Osteoblast (primary cell): Measurements from ENCODE around the gene THBS2. TPM values are rescaled to one million over a fixed set of nuclear protein-coding genes. Genes with fewer than 3 reads are reported as not detected.

Experiments used
- DNase-seq: peaks from one replicate; pipeline ENCODE4 v3.0.0; 2011; ENCODE audit warnings: low spot score, mixed read lengths; ENCODE audit not compliant: insufficient read length; ENCODE audit errors: missing footprints
- H2AFZ ChIP-seq: 2 replicates; pipeline ENCODE4 v1.6.0; 2011; ENCODE audit warnings: mild to moderate bottlenecking, low read length
- H3K27ac ChIP-seq: 2 replicates; pipeline ENCODE4 v1.5.1; 2011; ENCODE audit warnings: mild to moderate bottlenecking, low read depth, low read length, moderate library complexity
- H3K27me3 ChIP-seq: 2 replicates; pipeline ENCODE4 v1.6.0; 2012; ENCODE audit warnings: mild to moderate bottlenecking, control low read depth, inconsistent platforms, low read length, moderate library complexity; ENCODE audit not compliant: insufficient read depth
- H3K36me3 ChIP-seq: 2 replicates; pipeline ENCODE4 v1.5.1; 2011; ENCODE audit warnings: mild to moderate bottlenecking, low read length, control low read depth, moderate library complexity; ENCODE audit not compliant: insufficient read depth
- H3K4me1 ChIP-seq: 2 replicates; pipeline ENCODE4 v1.5.1; 2011; ENCODE audit warnings: mild to moderate bottlenecking, low read length, control low read depth, moderate library complexity; ENCODE audit not compliant: insufficient read depth
- H3K4me2 ChIP-seq: 2 replicates; pipeline ENCODE4 v1.6.0; 2011; ENCODE audit warnings: mild to moderate bottlenecking, low read length; ENCODE audit not compliant: insufficient read depth
- H3K4me3 ChIP-seq: fragments of 200-600 bp; sonication (generic); 3 replicates; pipeline ENCODE4 v1.5.1; 2012; ENCODE audit warnings: mild to moderate bottlenecking, low read length, inconsistent platforms; ENCODE audit not compliant: insufficient read depth
- H3K79me2 ChIP-seq: 2 replicates; pipeline ENCODE4 v1.6.0; 2012; ENCODE audit warnings: mild to moderate bottlenecking, low read length, control low read depth, inconsistent platforms; ENCODE audit not compliant: insufficient read depth
- H3K9me3 ChIP-seq: 2 replicates; pipeline ENCODE4 v1.5.1; 2011; ENCODE audit warnings: low read depth, low read length, control low read depth
- H4K20me1 ChIP-seq: 2 replicates; pipeline ENCODE4 v1.6.0; 2012; ENCODE audit warnings: mild to moderate bottlenecking, low read length, control low read depth; ENCODE audit not compliant: insufficient read depth
- total RNA-seq: library from RNA; depleted of rRNA; stranded (reverse); fragments of >200 nt; gene quantifications from 2 replicates; pipeline ENCODE4 v1.2.3, GENCODE V29; 2012
- TF ChIP-seq, protein P1 (sequence below): IDR thresholded peaks from 2 replicates; pipeline ENCODE4 v1.5.1; 2011; ENCODE audit warnings: mild to moderate bottlenecking, low read depth, low read length, moderate library complexity; ENCODE audit errors: extremely low read depth

Gene THBS2
- total RNA-seq, 1 donor: 1,498 TPM

DNA sequence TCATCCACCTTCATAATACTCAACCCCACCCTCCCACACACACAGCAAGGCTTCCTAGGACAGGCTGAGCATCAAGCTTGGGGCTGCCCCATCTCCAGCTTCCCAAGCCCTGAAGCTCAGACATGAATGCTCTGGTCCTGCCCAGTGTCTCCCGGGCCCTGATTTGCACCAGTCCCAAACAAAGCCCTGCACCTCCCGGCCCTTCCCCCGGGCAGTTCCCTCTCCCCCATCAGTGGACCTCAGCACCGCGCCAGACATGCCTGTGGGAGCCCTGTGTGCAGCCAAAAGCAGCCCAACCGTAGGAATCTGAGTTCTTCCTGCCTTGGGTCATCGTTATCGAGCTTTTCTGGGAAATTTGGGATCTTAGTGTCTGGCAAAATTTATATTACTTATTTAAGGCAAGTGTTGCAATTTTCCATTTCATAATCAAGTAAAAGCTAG, 63.5 kb downstream of the THBS2 start:
- Histone ChIP-seq H2AFZ (no peak overlapping the region), H3K27ac (peak overlapping the region; percentile 91)

DNA sequence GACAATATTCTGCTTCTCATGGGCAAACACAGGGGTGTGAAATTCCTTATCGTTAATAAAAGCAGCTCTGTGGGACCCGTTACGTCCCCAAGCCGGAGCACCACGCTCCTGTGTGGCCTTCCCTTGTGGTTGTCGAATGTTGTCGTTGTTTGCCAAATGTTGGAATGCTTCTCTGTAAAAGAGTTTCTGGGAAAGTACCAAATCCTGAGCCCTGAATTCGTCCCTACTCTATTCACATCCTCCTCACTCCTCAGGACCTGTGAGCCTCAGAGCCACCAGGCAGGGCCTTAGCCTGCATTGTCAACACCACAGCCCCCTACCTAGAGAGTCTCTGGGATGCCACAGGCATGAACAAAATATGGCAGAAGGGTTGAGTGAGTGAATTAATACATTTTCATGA, 64.0 kb downstream of the THBS2 start:
- Histone ChIP-seq H3K4me2 (peak overlapping the region; percentile 0), H2AFZ (no peak overlapping the region)
- DNase-seq: peak; percentile 18

More for the DNA sequence above, 63.5 kb downstream of the THBS2 start:
- Histone ChIP-seq H3K79me2 (no peaks in the 10 kb centered on the region), H3K27me3 (no peaks in the 10 kb centered on the region), H3K4me1 (peaks cover 35% of the 10 kb centered on the region), H4K20me1 (no peaks in the 10 kb centered on the region), H3K9me3 (no peaks in the 10 kb centered on the region), H3K36me3 (no peaks in the 10 kb centered on the region), H3K4me3 (no peak overlapping the region), H3K4me2 (peak overlapping the region; percentile 0)
- peak; percentile 97 for DNase-seq
- TF ChIP-seq, protein P1, sequence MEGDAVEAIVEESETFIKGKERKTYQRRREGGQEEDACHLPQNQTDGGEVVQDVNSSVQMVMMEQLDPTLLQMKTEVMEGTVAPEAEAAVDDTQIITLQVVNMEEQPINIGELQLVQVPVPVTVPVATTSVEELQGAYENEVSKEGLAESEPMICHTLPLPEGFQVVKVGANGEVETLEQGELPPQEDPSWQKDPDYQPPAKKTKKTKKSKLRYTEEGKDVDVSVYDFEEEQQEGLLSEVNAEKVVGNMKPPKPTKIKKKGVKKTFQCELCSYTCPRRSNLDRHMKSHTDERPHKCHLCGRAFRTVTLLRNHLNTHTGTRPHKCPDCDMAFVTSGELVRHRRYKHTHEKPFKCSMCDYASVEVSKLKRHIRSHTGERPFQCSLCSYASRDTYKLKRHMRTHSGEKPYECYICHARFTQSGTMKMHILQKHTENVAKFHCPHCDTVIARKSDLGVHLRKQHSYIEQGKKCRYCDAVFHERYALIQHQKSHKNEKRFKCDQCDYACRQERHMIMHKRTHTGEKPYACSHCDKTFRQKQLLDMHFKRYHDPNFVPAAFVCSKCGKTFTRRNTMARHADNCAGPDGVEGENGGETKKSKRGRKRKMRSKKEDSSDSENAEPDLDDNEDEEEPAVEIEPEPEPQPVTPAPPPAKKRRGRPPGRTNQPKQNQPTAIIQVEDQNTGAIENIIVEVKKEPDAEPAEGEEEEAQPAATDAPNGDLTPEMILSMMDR: no peak

DNA sequence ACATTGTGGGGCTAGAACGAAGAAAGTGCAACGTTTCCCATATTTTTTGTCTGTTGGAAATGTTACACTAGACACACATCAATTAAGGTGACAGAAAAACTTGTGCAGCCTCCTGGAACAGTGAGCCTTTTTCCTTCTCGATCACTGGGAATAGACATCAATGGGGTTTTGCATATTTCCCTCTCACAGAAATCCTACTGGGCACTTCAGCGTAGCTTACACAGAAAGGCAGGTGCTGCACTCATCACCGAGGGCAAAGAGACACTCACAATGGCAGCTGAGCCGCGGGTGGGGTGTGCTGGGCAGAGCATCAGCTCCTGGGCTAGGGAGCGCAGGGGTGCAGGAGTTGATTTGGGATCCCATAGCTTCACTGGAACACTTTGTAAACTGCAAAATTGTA, 64.5 kb downstream of the THBS2 start:
- Histone ChIP-seq H3K36me3 (no peaks in the 10 kb centered on the region), H3K4me3 (no peak overlapping the region), H4K20me1 (no peaks in the 10 kb centered on the region), H3K79me2 (no peaks in the 10 kb centered on the region), H3K27me3 (no peaks in the 10 kb centered on the region), H3K4me1 (peaks cover 27% of the 10 kb centered on the region), H3K4me2 (no peak overlapping the region), H3K27ac (peak overlapping the region; percentile 91), H2AFZ (no peak overlapping the region), H3K9me3 (no peaks in the 10 kb centered on the region)
- TF ChIP-seq, protein P1: no peak
- DNase-seq: peak; percentile 41

More for the DNA sequence above, 64.0 kb downstream of the THBS2 start:
- Histone ChIP-seq H4K20me1 (no peaks in the 10 kb centered on the region), H3K27ac (peak overlapping the region; percentile 91), H3K36me3 (no peaks in the 10 kb centered on the region), H3K4me1 (peaks cover 31% of the 10 kb centered on the region), H3K79me2 (no peaks in the 10 kb centered on the region), H3K9me3 (no peaks in the 10 kb centered on the region), H3K4me3 (no peak overlapping the region), H3K27me3 (no peaks in the 10 kb centered on the region)
- TF ChIP-seq, protein P1: no peak

DNA sequence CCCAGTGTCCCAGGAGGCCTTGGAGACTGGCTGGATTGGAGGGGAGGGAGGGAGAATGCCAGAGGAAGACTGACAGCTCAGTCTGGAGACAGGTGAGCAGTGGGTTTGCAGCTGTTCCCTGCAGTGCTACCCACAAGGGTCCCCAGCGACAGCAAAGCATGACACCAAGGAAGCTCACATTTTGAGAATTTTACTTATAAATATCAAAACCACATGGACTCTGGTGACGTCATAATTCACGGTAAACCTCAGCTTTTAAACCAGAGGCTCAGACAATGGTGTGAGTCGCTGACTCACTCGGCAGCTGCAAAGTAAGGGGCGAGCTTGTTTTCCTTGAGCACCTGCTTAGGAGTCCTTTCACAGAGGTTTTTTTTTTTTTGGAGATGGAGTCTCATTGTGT, 65.2 kb downstream of the THBS2 start:
- TF ChIP-seq, protein P1: no peak
- H3K27me3 ChIP-seq: no peaks in the 10 kb centered on the region
- H3K4me1 ChIP-seq: peaks cover 27% of the 10 kb centered on the region
- H3K4me2 ChIP-seq: no peak overlapping the region
- no peak overlapping the region for H2AFZ ChIP-seq
- no peaks in the 10 kb centered on the region for H3K9me3 ChIP-seq
- DNase-seq: peak; percentile 88
- no peaks in the 10 kb centered on the region for H3K79me2 ChIP-seq
- peak overlapping the region; percentile 91 for H3K27ac ChIP-seq
- no peak overlapping the region for H3K4me3 ChIP-seq
- no peaks in the 10 kb centered on the region for H4K20me1 ChIP-seq
- H3K36me3 ChIP-seq: no peaks in the 10 kb centered on the region
